Subcutaneous abdominal adipose tissue (tissue), 5 donors: ENCODE results near the gene TIE1.

Source experiments
- H3K27ac ChIP-seq: one replicate; pipeline ENCODE4 v1.7.0; 2013; ENCODE audit warnings: low read depth, mild to moderate bottlenecking, inconsistent platforms, low read length, moderate library complexity
- H3K27me3 ChIP-seq, 5 donors: one replicate each; pipeline ENCODE4 v1.7.0; 2013; ENCODE audit warnings: low read length in 5 of 5, inconsistent platforms in 1 of 5; ENCODE audit not compliant: control insufficient read depth in 5 of 5, insufficient read depth in 4 of 5
- H3K36me3 ChIP-seq, 5 donors: one replicate each; pipeline ENCODE4 v1.7.0; 2013; ENCODE audit warnings: low read length in 5 of 5; ENCODE audit not compliant: control insufficient read depth in 5 of 5, insufficient read depth in 5 of 5
- H3K4me1 ChIP-seq, 5 donors: one replicate each; pipeline ENCODE4 v1.7.0; 2013; ENCODE audit warnings: low read length in 5 of 5, mild to moderate bottlenecking in 3 of 5, moderate library complexity in 1 of 5; ENCODE audit not compliant: control insufficient read depth in 5 of 5, insufficient read depth in 5 of 5
- H3K4me3 ChIP-seq, 5 donors: one replicate each; pipeline ENCODE4 v1.7.0; 2013; ENCODE audit warnings: low read length in 5 of 5, low read depth in 1 of 5
- H3K9ac ChIP-seq, 5 donors: one replicate each; pipeline ENCODE4 v1.7.0; 2013; ENCODE audit warnings: low read length in 5 of 5, mild to moderate bottlenecking in 4 of 5, moderate library complexity in 3 of 5
- H3K9me3 ChIP-seq, 5 donors: one replicate each; pipeline ENCODE4 v1.7.0; 2013; ENCODE audit warnings: low read length in 5 of 5; ENCODE audit not compliant: control insufficient read depth in 5 of 5
- donor health status: healthy.
- donor health status: healthy.
- donor health status: healthy.
- donor health status: healthy.
- donor health status: healthy.

TIE1 gene

DNA sequence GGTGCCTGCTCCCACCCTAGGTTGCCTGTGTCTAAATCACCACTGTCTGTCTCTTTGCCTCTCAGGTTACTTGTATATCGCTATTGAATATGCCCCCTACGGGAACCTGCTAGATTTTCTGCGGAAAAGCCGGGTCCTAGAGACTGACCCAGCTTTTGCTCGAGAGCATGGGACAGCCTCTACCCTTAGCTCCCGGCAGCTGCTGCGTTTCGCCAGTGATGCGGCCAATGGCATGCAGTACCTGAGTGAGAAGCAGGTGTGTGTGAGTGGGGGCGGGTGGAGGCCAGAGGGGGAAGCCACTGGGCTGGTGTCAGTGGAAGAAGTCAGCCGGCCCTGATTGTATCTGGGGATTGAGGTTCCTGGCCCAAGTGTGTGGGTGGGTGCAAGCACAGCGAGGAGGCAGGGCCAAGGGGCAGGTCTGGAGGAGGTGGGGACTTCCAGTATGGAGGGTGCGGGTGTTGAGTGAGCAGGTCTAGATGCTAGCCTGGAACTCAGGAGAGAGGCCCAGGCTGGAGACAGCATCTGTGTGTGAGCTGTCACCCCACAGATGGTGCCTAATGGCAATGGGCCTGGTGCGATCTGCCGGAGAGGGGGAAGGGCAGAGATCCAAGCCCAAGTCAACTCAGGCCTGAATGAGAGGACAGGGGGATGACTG lies 17.2 kb downstream of the TIE1 start:
- Histone ChIP-seq H3K27me3 (no peaks in the 10 kb centered on the region), H3K4me3 (no peak overlapping the region), H3K36me3 (peaks cover 0 to 74% (median 45%) of the 10 kb centered on the region in 5 donors), H3K9me3 (no peaks in the 10 kb centered on the region), H3K4me1 (peaks cover 6 to 59% (median 43%) of the 10 kb centered on the region in 5 donors), H3K9ac (no peak overlapping the region), H3K27ac (no peak overlapping the region)

DNA sequence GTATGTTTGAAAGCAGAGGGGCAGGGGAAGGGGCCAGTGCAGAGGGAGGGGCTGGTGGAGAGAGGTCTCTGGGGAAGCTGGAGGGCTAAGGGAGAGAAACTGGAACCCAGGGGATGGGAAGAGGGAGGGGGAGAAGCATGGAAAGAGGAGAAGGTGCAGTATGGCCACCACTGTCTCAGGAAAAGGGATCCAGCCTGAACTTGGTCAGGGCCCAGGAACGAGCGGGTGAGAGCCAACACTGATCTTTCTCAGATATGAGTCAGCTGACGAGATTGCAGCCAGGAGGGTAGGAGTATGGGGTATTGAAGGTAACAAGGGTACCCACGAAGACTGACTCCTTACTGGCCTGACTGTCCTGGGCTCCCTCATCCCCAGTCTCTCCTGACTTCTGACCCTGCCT lies 18.0 kb downstream of the TIE1 start:
- Histone ChIP-seq H3K9me3 (no peaks in the 10 kb centered on the region), H3K27me3 (no peaks in the 10 kb centered on the region), H3K9ac (no peak overlapping the region), H3K4me1 (peaks cover 6 to 51% (median 37%) of the 10 kb centered on the region in 5 donors), H3K36me3 (peaks cover 0 to 71% (median 42%) of the 10 kb centered on the region in 5 donors), H3K27ac (no peak overlapping the region), H3K4me3 (no peak overlapping the region)

DNA sequence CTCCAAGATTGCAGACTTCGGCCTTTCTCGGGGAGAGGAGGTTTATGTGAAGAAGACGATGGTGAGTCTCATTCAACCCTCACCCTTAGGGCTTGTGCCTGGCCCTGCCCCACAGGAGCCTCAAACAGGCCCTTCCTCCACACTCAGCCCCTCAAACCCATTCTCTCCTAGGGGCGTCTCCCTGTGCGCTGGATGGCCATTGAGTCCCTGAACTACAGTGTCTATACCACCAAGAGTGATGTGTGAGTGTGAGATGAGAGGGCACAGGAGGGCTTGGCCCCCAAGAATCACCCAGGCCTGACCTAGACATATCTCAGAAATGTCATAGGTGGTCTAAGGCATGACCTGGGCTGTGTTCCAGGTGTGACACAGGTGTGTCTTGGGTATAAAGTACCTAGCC lies 18.5 kb downstream of the TIE1 start:
- H3K36me3 ChIP-seq, result peaks cover 0 to 74% (median 45%) of the 10 kb centered on the region in 5 donors

DNA sequence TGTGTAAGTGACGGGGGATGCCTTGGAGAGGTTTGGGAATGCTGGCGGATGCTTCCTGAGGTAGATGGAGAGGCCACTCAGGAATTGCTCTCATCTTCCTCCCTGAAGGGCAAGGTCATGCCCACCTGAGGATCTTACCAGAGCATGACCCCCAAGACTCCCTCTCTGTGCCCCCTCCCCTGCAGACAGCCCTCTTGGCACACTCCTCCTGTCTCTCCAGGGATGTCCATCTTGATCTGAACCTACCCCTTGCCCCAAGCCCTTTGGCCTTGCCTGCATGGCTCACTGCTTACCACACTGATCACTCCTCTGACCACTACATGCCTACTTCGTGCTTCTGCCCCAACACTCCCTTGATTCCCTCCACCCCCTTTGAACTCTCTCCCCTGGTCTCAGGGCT lies 19.0 kb downstream of the TIE1 start:
- Histone ChIP-seq H3K27ac (no peak overlapping the region), H3K9me3 (peaks cover 0 to 6% (median 3%) of the 10 kb centered on the region in 5 donors), H3K4me3 (no peak overlapping the region), H3K9ac (no peak overlapping the region), H3K36me3 (peaks cover 0 to 79% (median 47%) of the 10 kb centered on the region in 5 donors), H3K4me1 (peaks cover 6 to 44% (median 32%) of the 10 kb centered on the region in 5 donors), H3K27me3 (no peaks in the 10 kb centered on the region)

More for the DNA sequence above, 18.5 kb downstream of the TIE1 start:
- no peak overlapping the region for H3K4me3 ChIP-seq
- H3K27me3 ChIP-seq, result no peaks in the 10 kb centered on the region
- no peak overlapping the region for H3K9ac ChIP-seq
- no peak overlapping the region for H3K27ac ChIP-seq
- H3K9me3 ChIP-seq, result peaks cover 0 to 1% (median 0%) of the 10 kb centered on the region in 5 donors
- H3K4me1 ChIP-seq, result peaks cover 6 to 47% (median 33%) of the 10 kb centered on the region in 5 donors

DNA sequence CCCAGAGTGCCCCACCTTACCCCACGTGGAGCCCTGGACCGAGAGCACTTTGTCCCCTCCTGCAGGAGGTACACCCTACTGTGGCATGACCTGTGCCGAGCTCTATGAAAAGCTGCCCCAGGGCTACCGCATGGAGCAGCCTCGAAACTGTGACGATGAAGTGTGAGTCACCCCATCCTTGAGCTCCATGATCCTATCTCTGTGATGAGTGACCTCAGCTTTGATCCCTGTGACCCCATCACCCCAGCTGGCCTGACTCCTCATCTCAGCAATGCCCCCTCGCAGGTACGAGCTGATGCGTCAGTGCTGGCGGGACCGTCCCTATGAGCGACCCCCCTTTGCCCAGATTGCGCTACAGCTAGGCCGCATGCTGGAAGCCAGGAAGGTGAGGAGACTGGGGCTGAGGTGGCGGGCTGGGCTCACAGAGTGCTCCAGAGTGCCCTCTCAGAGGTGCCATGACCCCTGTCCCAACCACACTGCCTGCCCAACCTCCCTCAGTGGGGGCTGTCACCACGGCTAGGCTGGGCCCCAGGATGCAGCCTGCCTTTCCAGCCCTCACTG lies 20.6 kb downstream of the TIE1 start:
- no peak overlapping the region for H3K9ac ChIP-seq
- no peak overlapping the region for H3K27ac ChIP-seq
- peaks cover 0 to 71% (median 47%) of the 10 kb centered on the region in 5 donors for H3K36me3 ChIP-seq
- no peak overlapping the region for H3K4me3 ChIP-seq
- peaks cover 0 to 10% (median 6%) of the 10 kb centered on the region in 5 donors for H3K9me3 ChIP-seq
- no peaks in the 10 kb centered on the region for H3K27me3 ChIP-seq
- H3K4me1 ChIP-seq, result peaks cover 3 to 29% (median 21%) of the 10 kb centered on the region in 5 donors

DNA sequence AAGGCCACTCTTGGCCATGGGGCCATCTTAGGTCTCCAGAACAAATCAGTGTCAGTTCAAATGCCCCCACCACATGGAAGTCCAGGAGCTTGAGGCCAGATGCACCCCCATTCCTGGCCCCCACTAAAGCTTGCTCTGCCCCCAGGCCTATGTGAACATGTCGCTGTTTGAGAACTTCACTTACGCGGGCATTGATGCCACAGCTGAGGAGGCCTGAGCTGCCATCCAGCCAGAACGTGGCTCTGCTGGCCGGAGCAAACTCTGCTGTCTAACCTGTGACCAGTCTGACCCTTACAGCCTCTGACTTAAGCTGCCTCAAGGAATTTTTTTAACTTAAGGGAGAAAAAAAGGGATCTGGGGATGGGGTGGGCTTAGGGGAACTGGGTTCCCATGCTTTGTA lies 21.7 kb downstream of the TIE1 start:
- Histone ChIP-seq H3K27me3 (no peaks in the 10 kb centered on the region), H3K27ac (no peak overlapping the region), H3K9ac (no peak overlapping the region), H3K36me3 (peaks cover 0 to 60% (median 43%) of the 10 kb centered on the region in 5 donors), H3K9me3 (peaks cover 0 to 11% (median 6%) of the 10 kb centered on the region in 5 donors), H3K4me3 (no peak overlapping the region), H3K4me1 (peaks cover 2 to 18% (median 15%) of the 10 kb centered on the region in 5 donors)

DNA sequence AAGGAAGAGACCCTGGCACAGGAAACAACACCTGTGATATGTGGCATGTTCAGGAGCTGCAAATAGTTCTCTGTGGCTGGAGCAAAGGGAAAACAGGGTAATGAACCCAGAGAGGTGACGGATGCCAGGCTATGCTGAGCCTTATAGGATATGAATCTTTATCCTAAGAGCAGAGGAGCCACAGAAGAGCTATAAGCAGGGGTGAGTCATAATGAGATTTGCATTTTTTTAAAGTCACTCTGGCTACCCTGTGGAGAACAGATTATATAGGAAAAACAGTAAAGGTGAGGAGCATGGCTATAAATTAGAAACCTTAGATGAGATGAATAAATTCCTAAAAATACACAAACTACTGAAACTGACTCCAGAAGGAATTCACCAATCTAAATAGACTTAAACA lies 24.0 kb downstream of the TIE1 start:
- Histone ChIP-seq H3K27ac (no peak overlapping the region), H3K4me1 (peaks cover 0 to 3% (median 2%) of the 10 kb centered on the region in 5 donors), H3K27me3 (no peaks in the 10 kb centered on the region), H3K4me3 (no peak overlapping the region), H3K9me3 (peaks cover 0 to 19% (median 7%) of the 10 kb centered on the region in 5 donors), H3K36me3 (peaks cover 0 to 40% (median 33%) of the 10 kb centered on the region in 5 donors), H3K9ac (no peak overlapping the region)

DNA sequence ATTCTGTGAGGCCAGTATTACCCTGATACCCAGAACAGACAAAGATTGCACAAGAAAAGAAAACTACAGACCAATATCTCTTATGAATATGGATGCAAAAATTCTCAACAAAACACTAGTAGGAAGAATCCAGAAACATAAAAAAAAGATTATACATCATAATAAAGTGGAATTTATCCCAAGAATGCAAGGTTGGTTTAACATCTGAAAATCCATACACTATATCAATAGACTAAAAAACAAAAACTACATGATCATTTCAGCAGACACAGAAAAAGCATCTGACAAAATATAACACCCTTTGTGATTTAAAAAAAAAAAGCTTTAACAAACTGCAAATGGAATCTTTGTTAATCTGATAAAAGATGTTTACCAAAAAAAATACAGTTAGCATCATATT lies 24.6 kb downstream of the TIE1 start:
- Histone ChIP-seq H3K27ac (no peak overlapping the region), H3K4me3 (no peak overlapping the region), H3K36me3 (peaks cover 0 to 35% (median 29%) of the 10 kb centered on the region in 5 donors), H3K4me1 (peaks cover 2 to 8% (median 8%) of the 10 kb centered on the region in 5 donors), H3K9me3 (peaks cover 0 to 19% (median 7%) of the 10 kb centered on the region in 5 donors), H3K9ac (no peak overlapping the region), H3K27me3 (no peaks in the 10 kb centered on the region)

DNA sequence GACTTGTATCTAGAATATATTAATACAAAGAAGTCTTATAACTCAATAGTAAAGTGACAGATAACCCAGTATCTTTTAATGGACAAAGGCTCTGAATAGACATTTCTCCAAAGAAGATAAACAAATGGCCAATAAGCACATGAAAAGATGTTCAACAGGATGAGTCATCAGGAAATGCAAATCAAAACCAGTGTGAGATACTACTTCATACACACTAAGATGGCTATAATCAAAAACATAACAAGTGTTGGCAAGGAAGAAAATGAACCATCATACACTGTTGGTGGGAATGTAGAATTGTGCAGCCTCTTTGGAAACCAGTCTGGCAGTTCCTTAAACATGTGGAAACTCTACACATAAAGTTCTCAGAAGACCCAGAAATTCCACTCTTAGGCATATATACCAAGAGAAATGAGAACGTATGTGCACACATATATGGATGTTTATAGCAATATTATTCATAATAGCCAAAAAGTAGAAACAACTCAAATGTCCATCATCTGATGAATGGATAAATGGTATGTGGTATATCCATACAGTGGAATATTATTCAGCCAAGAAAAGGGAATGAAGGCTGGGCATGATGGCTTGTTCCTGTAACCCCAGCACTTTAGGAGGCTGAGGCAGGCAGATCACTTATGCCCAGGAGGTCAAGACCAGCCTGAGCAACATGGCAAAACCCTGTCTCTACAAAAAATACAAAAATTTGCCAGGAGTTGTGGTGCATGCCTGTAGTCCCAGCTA lies 26.9 kb downstream of the TIE1 start:
- Histone ChIP-seq H3K27ac (no peak overlapping the region), H3K4me3 (no peak overlapping the region), H3K9ac (no peak overlapping the region), H3K9me3 (peaks cover 0 to 19% (median 7%) of the 10 kb centered on the region in 5 donors), H3K4me1 (peaks cover 4 to 13% (median 11%) of the 10 kb centered on the region in 5 donors), H3K27me3 (no peaks in the 10 kb centered on the region), H3K36me3 (peaks cover 0 to 18% (median 13%) of the 10 kb centered on the region in 5 donors)
